Ovary (tissue), 9 donors: ENCODE measurements around the gene SDK1. TPM values are rescaled to one million over a fixed set of nuclear protein-coding genes. Genes with fewer than 3 reads are reported as not detected.

Experiments used
- DNase-seq, 5 donors: peaks; one replicate each; pipeline ENCODE4 v3.0.0-alpha.2; 2019 to 2020
- H3K27ac ChIP-seq, 2 donors: fragments of 200-600 bp; one replicate each; pipeline versions ENCODE4 v1.5.1 to v1.8.0; 2019 to 2022
- H3K27me3 ChIP-seq: fragments of 200-600 bp; one replicate; pipeline ENCODE4 v1.8.0; 2022
- H3K36me3 ChIP-seq: fragments of 200-600 bp; sonication (generic); one replicate; pipeline ENCODE4 v1.5.1; 2019
- H3K4me1 ChIP-seq: one replicate; pipeline ENCODE4 v1.8.1; 2013; ENCODE audit warnings: mild to moderate bottlenecking, moderate library complexity; ENCODE audit not compliant: insufficient read depth
- H3K4me3 ChIP-seq: fragments of 200-600 bp; sonication (generic); one replicate; pipeline ENCODE4 v1.5.1; 2017
- H3K9me3 ChIP-seq, 2 donors: fragments of 200-600 bp in 1 of 2; sonication (generic) in 1 of 2; one replicate each; pipeline versions ENCODE4 v1.5.1 to v1.8.1; 2013 to 2019; ENCODE audit warnings: mild to moderate bottlenecking in 1 of 2, moderate library complexity in 1 of 2
- CTCF ChIP-seq, 3 donors: fragments of 450-650 bp in 2 of 3; fragments of 200-600 bp in 1 of 3; IDR thresholded peaks; one replicate each; pipeline versions ENCODE4 v1.5.1 to v1.8.0; 2016 to 2022; ENCODE audit warnings: antibody characterized with exemption in 3 of 3, mild to moderate bottlenecking in 1 of 3
- EP300 ChIP-seq: sonication (generic); formaldehyde crosslinking; IDR thresholded peaks from one replicate; pipeline ENCODE4 v1.6.1; 2017; ENCODE audit warnings: antibody characterized with exemption
- POLR2A ChIP-seq: fragments of 450-650 bp; IDR thresholded peaks from one replicate; pipeline ENCODE4 v1.6.1; 2017; ENCODE audit warnings: antibody characterized with exemption, mild to moderate bottlenecking, moderate library complexity
- WGBS, 3 donors: extraction: QIAGEN DNeasy Blood & Tissue Kit in 1 of 3; methylation state at CpG; one replicate each; pipeline versions ENCODE4 v1.1.5 to v1.1.7; 2013 to 2017; 5-methylcytosine and 5-hydroxymethylcytosine counted together
- intact Hi-C, 4 donors: fragments of 100-400 bp; cut with DNase I; formaldehyde crosslinking; loops; one replicate each; pipeline versions ENCODE4 v1.11.0 to v1.15.1; 2022 to 2023
- polyA plus RNA-seq, 2 donors: library from polyadenylated mRNA; stranded (reverse); fragments of 200-250 nt in 1 of 2; fragments of 350-450 nt in 1 of 2; fragmentation: Illumina TruSeq in 1 of 2; extraction: RNeasy Lipid Tissue Mini Kit (QIAGEN cat#74804) in 1 of 2; gene quantifications; one replicate each; pipeline ENCODE4 v1.2.3, GENCODE V29; 2013 to 2014
- total RNA-seq, 7 donors: library from RNA; depleted of rRNA in 2 of 7; stranded (reverse); fragments of >200 nt in 2 of 7; fragmentation: NEBNext Ultra II Directional in 3 of 7; extraction: Animal tissue kit (Norgen Biotek cat#: 25700) in 3 of 7; gene quantifications; one replicate each; pipeline versions ENCODE4 v1.1.0 to v1.2.4, GENCODE V29; 2016 to 2023
- donor health status: DM: no; HTN: no; CAD: no; lungs with moderate emphysema.
- donor health status: DM: no; HTN: no; CAD: no.
- donor health status: Bipolar disorder and iron deficiency.
- donor health status: DM: yes; HTN: yes; CAD: no.
- donor health status: DM: no; HTN: no; CAD: no.
- donor health status: DM: yes; HTN: yes; CAD: no.

The SDK1 gene
- total and polyA plus RNA-seq, 9 donors = 1.2 to 13.3 (median 4.4) TPM

GRCh38 chr7:3892686-3893085, 591.6 kb downstream of the SDK1 start:
- intact Hi-C loops = loop anchor here in 1 of 4 donors (10.0 kb wide), 1 partner anchor 998 kb away; no protein-coding TSS in a partner anchor
- no peak for TF ChIP-seq POLR2A
- TF ChIP-seq CTCF (IDR thresholded peaks at IDR 0.05) = no peak
- TF ChIP-seq EP300 = no peak

GRCh38 chr7:3893151-3893788, 592.2 kb downstream of the SDK1 start:
- no peaks in the 10 kb centered on the region for H3K36me3 ChIP-seq
- intact Hi-C loops = loop anchor here in 1 of 4 donors (10.0 kb wide), 1 partner anchor 998 kb away; no protein-coding TSS in a partner anchor
- no peaks in the 10 kb centered on the region for H3K27me3 ChIP-seq
- no peak overlapping the region for H3K4me3 ChIP-seq
- no peaks in the 10 kb centered on the region for H3K4me1 ChIP-seq
- 62 to 78% (median 71%) methylated on average over 12 of the region's 12 CpGs for WGBS, 3 donors
- no peak for TF ChIP-seq EP300
- no peak for TF ChIP-seq CTCF (IDR thresholded peaks at IDR 0.05)
- no peak for TF ChIP-seq POLR2A
- no peak overlapping the region for H3K27ac ChIP-seq
- no peak for DNase-seq
- no peaks in the 10 kb centered on the region for H3K9me3 ChIP-seq

More at GRCh38 chr7:3892686-3893085, 591.6 kb downstream of the SDK1 start:
- Histone ChIP-seq H3K27ac (no peak overlapping the region), H3K27me3 (no peaks in the 10 kb centered on the region), H3K9me3 (no peaks in the 10 kb centered on the region), H3K36me3 (no peaks in the 10 kb centered on the region), H3K4me3 (no peak overlapping the region), H3K4me1 (no peaks in the 10 kb centered on the region)
- no peak for DNase-seq
- 81 to 91% (median 84%) methylated on average over 11 of the region's 11 CpGs for WGBS, 3 donors

- intact Hi-C loops = loop anchor here in 1 of 4 donors (10.0 kb wide), 1 partner anchor 999 kb away; no protein-coding TSS in a partner anchor
- no peak for DNase-seq
- WGBS, 3 donors = 68 to 77% (median 73%) methylated on average over 4 of the region's 4 CpGs
Measured at GRCh38 chr7:3893789-3894153, 592.7 kb downstream of the SDK1 start.

GRCh38 chr7:3895341-3896116, 594.5 kb downstream of the SDK1 start:
- Histone ChIP-seq H3K9me3 (no peaks in the 10 kb centered on the region), H3K27ac (no peak overlapping the region), H3K4me1 (no peaks in the 10 kb centered on the region), H3K36me3 (no peaks in the 10 kb centered on the region), H3K27me3 (no peaks in the 10 kb centered on the region), H3K4me3 (no peak overlapping the region)
- intact Hi-C loops = loop anchor here in 1 of 4 donors (10.0 kb wide), 1 partner anchor 1001 kb away; no protein-coding TSS in a partner anchor
- no peak for TF ChIP-seq POLR2A
- no peak for TF ChIP-seq EP300
- TF ChIP-seq CTCF (IDR thresholded peaks at IDR 0.05) = no peak
- WGBS, 3 donors = 77 to 87% (median 79%) methylated on average over 9 of the region's 9 CpGs
- DNase-seq = no peak

More at GRCh38 chr7:3893789-3894153, 592.7 kb downstream of the SDK1 start:
- Histone ChIP-seq H3K4me3 (no peak overlapping the region), H3K9me3 (no peaks in the 10 kb centered on the region), H3K27me3 (no peaks in the 10 kb centered on the region), H3K36me3 (no peaks in the 10 kb centered on the region), H3K27ac (no peak overlapping the region), H3K4me1 (no peaks in the 10 kb centered on the region)
- no peak for TF ChIP-seq EP300
- TF ChIP-seq CTCF (IDR thresholded peaks at IDR 0.05) = no peak
- TF ChIP-seq POLR2A = no peak
